PC-9 (cell line): ENCODE data around the gene NPSR1.

Experiments
- CTCF ChIP-seq: fragments of 200-600 bp; sonication (generic); conservative IDR thresholded peaks from 2 replicates; pipeline ENCODE4 v1.6.1; 2017; ENCODE audit warnings: mixed run types, antibody characterized with exemption, mild to moderate bottlenecking, moderate library complexity
- EZH2 ChIP-seq: fragments of 200-600 bp; sonication (generic); IDR thresholded peaks from 2 replicates; pipeline ENCODE4 v1.8.0; 2017; ENCODE audit warnings: antibody characterized with exemption, low read depth

GRCh38 chr7:34675749-34676374 lies 17.8 kb downstream of the NPSR1 start:
- TF ChIP-seq CTCF (peak; percentile 94), EZH2 (no peak)
